Activated T-cell treated with anti-CD3 and anti-CD28 coated beads, Interleukin-2, amount 50 U/mL, for 24 hours (primary cell): ENCODE data around the gene KIF3A.
A peak's percentile ranks its signal among the peaks of the same experiment; 100 is the strongest.

Source experiments
- DNase-seq: peaks from one replicate; pipeline ENCODE4 v3.0.0-alpha.2; 2020
- H3K27ac Mint-ChIP-seq: 2 replicates; pipeline ENCODE4 v1.8.0; 2020; ENCODE audit warnings: mild to moderate bottlenecking, mixed read lengths
- H3K27me3 Mint-ChIP-seq: 2 replicates; pipeline ENCODE4 v1.8.0; 2020; ENCODE audit warnings: mixed read lengths
- H3K36me3 Mint-ChIP-seq: 2 replicates; pipeline ENCODE4 v1.8.0; 2020; ENCODE audit warnings: low read depth, mixed read lengths
- H3K4me1 Mint-ChIP-seq: 2 replicates; pipeline ENCODE4 v1.8.0; 2020; ENCODE audit warnings: low read depth, mixed read lengths
- H3K4me3 Mint-ChIP-seq: 2 replicates; pipeline ENCODE4 v1.8.0; 2020; ENCODE audit warnings: mild to moderate bottlenecking, moderate library complexity, mixed read lengths
- H3K9me3 Mint-ChIP-seq: 2 replicates; pipeline ENCODE4 v1.8.0; 2020; ENCODE audit warnings: mixed read lengths

KIF3A gene

DNA sequence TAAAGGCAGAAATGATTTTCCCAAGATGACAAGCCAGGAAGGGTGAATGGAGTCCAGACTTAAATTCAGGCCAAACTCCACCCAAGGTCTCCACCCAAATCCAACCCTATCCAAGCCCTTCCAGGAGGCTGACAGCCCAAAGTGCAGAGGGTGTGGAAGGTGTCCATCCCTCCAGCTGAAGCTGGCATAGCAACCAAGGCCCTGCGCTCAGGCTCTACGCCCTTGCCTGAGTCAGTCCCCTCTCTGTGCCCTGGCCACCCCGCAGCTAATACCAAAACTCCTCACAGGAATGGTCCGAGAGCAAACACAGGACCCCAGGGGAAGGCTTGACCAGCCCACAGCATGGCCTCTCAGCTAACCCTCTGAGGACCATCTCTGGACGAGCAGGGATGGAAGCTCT is 37.5 kb upstream of the KIF3A start:
- Mint-ChIP-seq H3K4me3 (no peak overlapping the region), H3K9me3 (no peaks in the 10 kb centered on the region), H3K4me1 (peaks cover 10% of the 10 kb centered on the region), H3K27ac (no peak overlapping the region), H3K27me3 (peaks cover 20% of the 10 kb centered on the region), H3K36me3 (no peaks in the 10 kb centered on the region)
- DNase-seq = peak; percentile 28

GRCh38 chr5:132774406-132774805 is 37.1 kb upstream of the KIF3A start:
- DNase-seq = no peak
- peaks cover 16% of the 10 kb centered on the region for H3K27me3 Mint-ChIP-seq
- H3K36me3 Mint-ChIP-seq = no peaks in the 10 kb centered on the region
- no peaks in the 10 kb centered on the region for H3K9me3 Mint-ChIP-seq
- H3K4me3 Mint-ChIP-seq = no peak overlapping the region
- H3K4me1 Mint-ChIP-seq = peaks cover 10% of the 10 kb centered on the region
- H3K27ac Mint-ChIP-seq = no peak overlapping the region

- Mint-ChIP-seq H3K4me3 (no peak overlapping the region), H3K4me1 (peaks cover 10% of the 10 kb centered on the region), H3K9me3 (no peaks in the 10 kb centered on the region), H3K27ac (no peak overlapping the region), H3K36me3 (no peaks in the 10 kb centered on the region), H3K27me3 (peaks cover 10% of the 10 kb centered on the region)
- peak; percentile 17 for DNase-seq
Observed at GRCh38 chr5:132773601-132774355, 36.4 kb upstream of the KIF3A start.

DNA sequence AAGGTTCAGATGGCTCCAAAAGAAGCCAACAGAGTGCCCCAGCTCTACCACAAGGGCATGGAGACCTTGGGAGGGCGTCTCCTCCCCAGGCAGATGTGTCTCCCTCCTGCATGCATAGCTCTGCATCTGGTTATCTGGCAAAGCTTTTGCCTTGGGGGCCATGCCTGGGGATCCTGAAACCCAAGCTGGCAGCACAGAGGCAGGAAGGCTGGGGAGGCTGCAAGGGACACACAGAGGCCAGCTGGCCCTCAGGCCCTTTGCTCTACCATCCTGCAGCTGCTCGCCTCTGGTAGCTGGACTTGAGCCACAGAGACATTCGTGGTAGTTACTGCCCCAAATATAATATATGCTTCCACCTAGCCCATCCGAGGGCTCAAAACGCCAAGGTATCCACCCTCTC is 35.8 kb upstream of the KIF3A start:
- no peaks in the 10 kb centered on the region for H3K9me3 Mint-ChIP-seq
- peaks cover 7% of the 10 kb centered on the region for H3K4me1 Mint-ChIP-seq
- no peak overlapping the region for H3K27ac Mint-ChIP-seq
- peak; percentile 18 for DNase-seq
- peaks cover 4% of the 10 kb centered on the region for H3K27me3 Mint-ChIP-seq
- H3K4me3 Mint-ChIP-seq = no peak overlapping the region
- no peaks in the 10 kb centered on the region for H3K36me3 Mint-ChIP-seq

GRCh38 chr5:132772291-132773070 is 35.1 kb upstream of the KIF3A start:
- Mint-ChIP-seq H3K4me1 (peaks cover 4% of the 10 kb centered on the region), H3K27ac (no peak overlapping the region), H3K4me3 (no peak overlapping the region), H3K27me3 (no peaks in the 10 kb centered on the region), H3K36me3 (no peaks in the 10 kb centered on the region), H3K9me3 (no peaks in the 10 kb centered on the region)
- peak; percentile 12 for DNase-seq

GRCh38 chr5:132771503-132771998 is 34.2 kb upstream of the KIF3A start:
- DNase-seq = no peak
- H3K4me1 Mint-ChIP-seq = peaks cover 3% of the 10 kb centered on the region
- H3K27ac Mint-ChIP-seq = no peak overlapping the region
- H3K9me3 Mint-ChIP-seq = no peaks in the 10 kb centered on the region
- H3K36me3 Mint-ChIP-seq = no peaks in the 10 kb centered on the region
- no peak overlapping the region for H3K4me3 Mint-ChIP-seq
- H3K27me3 Mint-ChIP-seq = no peaks in the 10 kb centered on the region

GRCh38 chr5:132770476-132771159 is 33.3 kb upstream of the KIF3A start:
- DNase-seq = peak; percentile 16
- Mint-ChIP-seq H3K4me3 (no peak overlapping the region), H3K4me1 (no peaks in the 10 kb centered on the region), H3K9me3 (no peaks in the 10 kb centered on the region), H3K27ac (no peak overlapping the region), H3K27me3 (no peaks in the 10 kb centered on the region), H3K36me3 (no peaks in the 10 kb centered on the region)

GRCh38 chr5:132768485-132768868 is 31.1 kb upstream of the KIF3A start:
- no peaks in the 10 kb centered on the region for H3K9me3 Mint-ChIP-seq
- no peaks in the 10 kb centered on the region for H3K4me1 Mint-ChIP-seq
- H3K4me3 Mint-ChIP-seq = no peak overlapping the region
- H3K36me3 Mint-ChIP-seq = peaks cover 7% of the 10 kb centered on the region
- H3K27me3 Mint-ChIP-seq = no peaks in the 10 kb centered on the region
- H3K27ac Mint-ChIP-seq = no peak overlapping the region
- peak; percentile 12 for DNase-seq

- peaks cover 7% of the 10 kb centered on the region for H3K36me3 Mint-ChIP-seq
- DNase-seq = peak; percentile 6
- no peaks in the 10 kb centered on the region for H3K9me3 Mint-ChIP-seq
- no peak overlapping the region for H3K4me3 Mint-ChIP-seq
- H3K4me1 Mint-ChIP-seq = no peaks in the 10 kb centered on the region
- no peak overlapping the region for H3K27ac Mint-ChIP-seq
- H3K27me3 Mint-ChIP-seq = no peaks in the 10 kb centered on the region
Observed at GRCh38 chr5:132767150-132767549, 29.8 kb upstream of the KIF3A start.

DNA sequence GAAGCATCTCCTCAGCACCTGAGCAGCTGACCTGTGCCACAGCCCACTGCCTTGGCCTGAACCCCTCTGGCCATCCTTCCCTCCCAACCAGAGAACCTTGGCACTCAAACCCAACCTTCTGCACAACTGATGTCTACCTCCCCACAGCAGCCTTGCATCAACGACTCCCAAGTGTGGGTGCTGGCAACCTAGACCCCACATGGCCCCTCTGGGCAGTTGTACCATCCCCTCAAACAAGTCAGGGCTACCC is 29.4 kb upstream of the KIF3A start:
- H3K36me3 Mint-ChIP-seq = peaks cover 7% of the 10 kb centered on the region
- no peaks in the 10 kb centered on the region for H3K9me3 Mint-ChIP-seq
- peak; percentile 15 for DNase-seq
- H3K27me3 Mint-ChIP-seq = no peaks in the 10 kb centered on the region
- no peak overlapping the region for H3K4me3 Mint-ChIP-seq
- no peaks in the 10 kb centered on the region for H3K4me1 Mint-ChIP-seq
- H3K27ac Mint-ChIP-seq = no peak overlapping the region

DNA sequence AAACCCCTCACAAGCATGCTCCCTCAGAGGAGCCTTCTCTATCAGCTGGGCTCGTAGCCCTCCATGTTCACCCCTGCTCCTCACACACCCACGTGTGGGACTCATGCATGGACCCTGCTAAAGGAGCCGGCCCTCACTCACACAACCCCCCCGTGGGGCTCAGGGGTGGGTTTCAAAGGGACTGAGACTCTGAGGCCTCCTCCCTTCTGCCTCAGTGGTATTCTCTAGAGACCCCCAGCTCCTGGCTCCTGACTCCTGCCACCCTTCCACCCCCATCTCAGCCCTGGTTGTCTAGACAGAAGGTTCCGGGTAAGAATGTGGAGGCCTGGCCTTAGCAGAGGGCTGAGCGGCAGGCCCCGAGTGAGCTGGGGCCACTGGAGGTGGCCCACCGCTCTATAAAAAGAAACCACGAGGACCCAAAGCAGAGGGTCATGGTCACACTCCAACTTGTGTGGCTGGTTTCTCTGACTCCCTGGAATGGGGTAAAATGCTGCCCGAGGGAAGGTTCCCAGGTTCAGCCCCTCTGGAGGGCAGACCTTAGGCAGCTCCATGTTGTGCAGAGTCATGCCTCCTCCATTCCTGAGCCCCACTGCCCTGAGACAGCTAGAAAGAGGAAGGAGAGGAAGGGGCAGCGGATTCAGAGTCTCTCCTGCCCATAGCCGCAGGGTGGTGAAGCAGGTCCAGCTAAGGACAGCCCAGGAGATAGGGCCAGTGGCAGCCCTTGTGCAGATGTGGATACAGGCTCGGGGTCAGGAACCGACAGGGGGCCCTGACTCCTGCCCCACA is 28.9 kb upstream of the KIF3A start:
- no peak overlapping the region for H3K4me3 Mint-ChIP-seq
- no peak overlapping the region for H3K27ac Mint-ChIP-seq
- H3K36me3 Mint-ChIP-seq = peaks cover 7% of the 10 kb centered on the region
- no peaks in the 10 kb centered on the region for H3K9me3 Mint-ChIP-seq
- H3K4me1 Mint-ChIP-seq = no peaks in the 10 kb centered on the region
- H3K27me3 Mint-ChIP-seq = no peaks in the 10 kb centered on the region
- peak; percentile 22 for DNase-seq

GRCh38 chr5:132765311-132766019 is 28.1 kb upstream of the KIF3A start:
- Mint-ChIP-seq H3K36me3 (peaks cover 11% of the 10 kb centered on the region), H3K9me3 (no peaks in the 10 kb centered on the region), H3K27me3 (no peaks in the 10 kb centered on the region), H3K27ac (no peak overlapping the region), H3K4me3 (no peak overlapping the region), H3K4me1 (no peaks in the 10 kb centered on the region)
- DNase-seq = peak; percentile 18

GRCh38 chr5:132764671-132765238 is 27.4 kb upstream of the KIF3A start:
- no peaks in the 10 kb centered on the region for H3K27me3 Mint-ChIP-seq
- no peaks in the 10 kb centered on the region for H3K9me3 Mint-ChIP-seq
- no peak overlapping the region for H3K27ac Mint-ChIP-seq
- H3K4me3 Mint-ChIP-seq = no peak overlapping the region
- DNase-seq = peak; percentile 25
- no peaks in the 10 kb centered on the region for H3K4me1 Mint-ChIP-seq
- peaks cover 17% of the 10 kb centered on the region for H3K36me3 Mint-ChIP-seq
